GM19043 (cell line): Measurements from ENCODE around the gene LRRC46.

ENCODE experiments used
- ATAC-seq: cut with Tn5 transposase; IDR thresholded peaks from one replicate; pipeline ENCODE4 v1.9.1; 2021; ENCODE audit warnings: low read depth; ENCODE audit not compliant: unreplicated experiment

Gene LRRC46

DNA sequence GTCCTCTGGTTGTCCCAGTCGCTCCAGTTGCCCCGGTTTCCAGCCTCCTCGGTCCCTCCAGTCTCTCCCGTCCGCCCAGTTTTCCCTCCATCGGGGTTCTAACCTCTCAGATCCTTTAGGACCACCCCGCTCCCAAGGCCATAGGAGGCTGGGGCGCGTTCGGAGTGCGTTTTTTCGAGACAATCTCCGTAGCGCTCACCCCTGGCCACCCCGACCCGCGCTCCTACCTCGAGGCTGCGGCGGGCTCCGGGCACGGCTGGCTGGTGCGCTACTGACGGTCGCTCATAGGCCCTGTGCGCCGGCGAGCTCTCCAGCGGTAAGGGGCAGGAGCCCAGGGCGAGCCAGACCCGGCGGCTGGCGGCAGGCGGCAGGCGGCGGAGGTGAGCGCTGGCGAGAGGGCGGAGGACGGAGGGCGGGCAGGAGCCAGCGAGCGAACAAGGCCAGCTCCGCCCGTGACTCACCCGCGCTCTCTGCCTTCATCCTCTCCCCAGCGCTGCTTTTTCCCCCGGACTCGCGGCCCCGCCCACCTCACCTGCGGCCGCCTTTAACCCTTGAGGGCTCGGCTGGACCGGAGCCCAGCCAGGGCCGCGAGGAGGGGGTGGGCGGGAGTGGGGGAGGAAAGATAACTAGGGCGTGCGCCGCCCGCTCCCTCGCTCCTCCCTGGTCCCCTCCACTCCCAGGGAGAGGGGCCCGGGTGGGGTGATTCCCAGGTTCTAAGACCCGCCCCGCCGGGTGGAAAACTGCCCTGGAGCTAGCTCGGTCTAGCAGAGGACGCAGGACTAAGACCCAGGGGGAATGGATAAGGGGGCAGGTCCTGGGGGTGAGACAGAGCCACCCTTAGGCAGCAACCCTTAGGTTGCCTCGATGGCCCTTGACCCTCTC, 19.5 kb downstream of the LRRC46 start, which contains the start of gene SP6:
TSS of gene SP6 (minus strand) at position 472 of the 882 bp plus-strand sequence. CDS start 2,734 bp downstream, outside the sequence.
- ATAC-seq: no peak

- no peak for ATAC-seq
These were observed 20.3 kb downstream of the LRRC46 start for GRCh38 chr17:47851764-47852112.

GRCh38 chr17:47852113-47852949, 20.9 kb downstream of the LRRC46 start:
- ATAC-seq: no peak

DNA sequence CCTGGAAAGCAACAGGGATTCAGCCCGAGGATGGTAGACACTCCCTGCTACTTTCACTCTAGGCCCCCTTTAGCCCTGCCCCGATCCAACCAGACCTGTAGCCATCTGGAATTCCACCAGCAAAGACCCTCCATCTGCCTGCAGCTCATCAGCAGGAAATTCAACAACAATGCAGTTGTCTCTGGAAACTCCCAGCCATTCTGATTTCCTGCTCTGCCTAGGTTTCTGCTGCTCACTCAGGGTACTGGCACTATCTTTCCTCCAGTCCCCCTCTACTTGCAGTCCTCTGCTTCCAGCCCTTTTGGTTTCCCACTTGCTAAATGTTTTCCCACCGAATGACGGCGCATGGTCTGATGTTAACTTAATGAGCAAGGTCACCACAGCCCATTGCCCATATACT, 22.1 kb downstream of the LRRC46 start:
- no peak for ATAC-seq

DNA sequence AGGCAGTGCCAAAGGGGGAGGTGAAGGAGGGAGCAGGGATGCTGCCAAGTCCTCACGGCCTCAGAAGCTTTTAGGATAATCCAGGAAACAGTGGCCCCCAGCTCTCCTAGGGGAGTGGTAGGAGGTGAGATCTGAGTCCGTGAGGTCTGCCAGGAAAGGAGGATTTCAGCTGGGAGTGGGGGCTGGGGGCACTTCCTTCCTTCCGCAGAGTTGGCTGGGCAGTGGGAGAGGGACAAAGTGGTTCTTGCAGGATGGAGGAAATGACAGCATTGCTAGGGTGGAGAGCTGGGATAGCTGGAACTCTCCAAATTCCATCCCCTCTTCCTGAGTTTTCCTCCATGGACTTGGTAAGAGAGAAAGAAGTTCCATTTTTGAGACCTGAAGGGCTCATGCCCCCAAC, 24.3 kb downstream of the LRRC46 start:
- no peak for ATAC-seq

- ATAC-seq: no peak
These were observed 25.4 kb downstream of the LRRC46 start for GRCh38 chr17:47856830-47857229.

DNA sequence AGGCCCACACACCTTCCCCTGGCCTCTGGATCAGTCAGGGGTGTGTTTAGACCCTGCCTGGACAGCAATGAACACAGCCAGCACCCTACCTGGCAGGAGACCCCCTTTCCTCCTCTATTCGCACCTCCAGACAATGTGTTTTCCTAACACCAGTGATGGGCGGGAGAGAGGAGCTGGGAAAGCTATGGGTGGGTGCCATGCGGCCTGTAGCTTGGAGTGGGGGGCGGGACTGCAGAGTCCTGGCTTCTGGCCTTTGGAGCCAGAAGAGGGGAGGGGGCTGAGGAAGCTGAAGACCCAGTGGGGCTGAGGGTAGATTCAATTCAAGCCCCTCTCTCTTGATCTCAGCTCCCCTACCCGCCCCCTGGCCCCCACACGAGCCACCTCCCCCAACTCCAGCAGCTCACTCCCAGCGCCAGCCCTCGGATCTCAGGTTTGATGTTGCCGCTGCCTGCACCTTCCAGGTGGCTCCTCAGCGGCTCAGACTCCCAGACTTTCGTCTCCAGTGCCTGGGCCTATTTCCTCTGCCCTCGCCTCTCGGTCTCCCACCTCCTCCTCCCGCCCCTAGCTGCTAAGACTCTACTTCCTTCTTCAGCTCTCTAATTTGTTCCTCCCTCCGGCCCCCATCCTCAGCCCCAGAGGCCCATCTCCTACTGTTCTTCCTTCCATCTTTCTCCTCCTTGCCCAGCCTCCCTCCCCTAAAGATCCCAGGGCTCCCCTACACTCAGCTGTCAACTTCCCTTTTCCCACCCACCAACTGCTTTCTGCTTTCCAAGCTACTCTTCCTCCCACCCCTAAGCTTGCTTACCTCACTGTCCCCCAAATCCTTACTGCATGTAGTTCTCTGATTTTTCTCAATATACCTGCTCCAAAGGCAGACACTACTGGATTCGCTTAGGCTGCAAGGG, 26.3 kb downstream of the LRRC46 start:
- ATAC-seq: no peak

DNA sequence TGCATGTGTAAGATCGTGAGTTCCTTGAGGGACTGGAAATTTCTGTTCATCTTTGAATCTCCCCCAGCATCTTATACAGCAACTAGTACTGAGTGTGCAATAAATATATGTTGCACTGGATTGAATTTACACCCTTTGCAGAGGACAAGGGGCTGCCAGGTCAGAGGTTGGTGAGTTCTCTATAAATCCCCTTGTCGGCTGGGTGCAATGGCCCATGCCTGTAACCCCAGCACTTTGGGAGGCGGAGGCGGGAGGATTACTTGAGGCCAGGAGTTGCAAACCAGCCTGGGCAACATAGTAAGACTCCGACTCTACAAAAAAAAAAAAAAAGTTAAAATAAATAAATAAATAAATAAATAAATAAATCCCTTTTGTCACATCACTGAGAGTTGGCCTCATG, 28.9 kb downstream of the LRRC46 start:
- ATAC-seq: no peak

- no peak for ATAC-seq
These were observed 31.4 kb downstream of the LRRC46 start for GRCh38 chr17:47862621-47863440.

GRCh38 chr17:47864791-47865216, 33.3 kb downstream of the LRRC46 start:
- ATAC-seq: no peak

DNA sequence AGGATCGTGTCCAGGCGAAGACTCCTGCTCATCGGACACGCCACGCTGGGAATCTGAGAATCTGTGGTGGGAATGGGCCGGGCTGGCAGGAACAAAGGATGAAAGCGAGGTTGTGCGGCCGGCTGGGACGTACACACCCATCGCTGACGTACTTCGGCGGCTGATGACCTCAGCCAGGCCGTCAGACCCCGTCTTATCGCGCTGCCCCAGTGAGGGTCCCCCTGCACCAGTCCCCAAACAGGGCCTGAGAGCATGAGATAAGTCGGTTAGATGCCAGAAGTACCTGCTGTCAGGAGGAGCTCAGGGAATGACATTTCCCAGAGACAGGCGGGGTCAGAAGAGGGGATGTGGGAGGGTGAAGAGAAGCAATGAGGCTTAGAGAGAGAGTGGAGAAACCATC, 35.5 kb downstream of the LRRC46 start:
- no peak for ATAC-seq

DNA sequence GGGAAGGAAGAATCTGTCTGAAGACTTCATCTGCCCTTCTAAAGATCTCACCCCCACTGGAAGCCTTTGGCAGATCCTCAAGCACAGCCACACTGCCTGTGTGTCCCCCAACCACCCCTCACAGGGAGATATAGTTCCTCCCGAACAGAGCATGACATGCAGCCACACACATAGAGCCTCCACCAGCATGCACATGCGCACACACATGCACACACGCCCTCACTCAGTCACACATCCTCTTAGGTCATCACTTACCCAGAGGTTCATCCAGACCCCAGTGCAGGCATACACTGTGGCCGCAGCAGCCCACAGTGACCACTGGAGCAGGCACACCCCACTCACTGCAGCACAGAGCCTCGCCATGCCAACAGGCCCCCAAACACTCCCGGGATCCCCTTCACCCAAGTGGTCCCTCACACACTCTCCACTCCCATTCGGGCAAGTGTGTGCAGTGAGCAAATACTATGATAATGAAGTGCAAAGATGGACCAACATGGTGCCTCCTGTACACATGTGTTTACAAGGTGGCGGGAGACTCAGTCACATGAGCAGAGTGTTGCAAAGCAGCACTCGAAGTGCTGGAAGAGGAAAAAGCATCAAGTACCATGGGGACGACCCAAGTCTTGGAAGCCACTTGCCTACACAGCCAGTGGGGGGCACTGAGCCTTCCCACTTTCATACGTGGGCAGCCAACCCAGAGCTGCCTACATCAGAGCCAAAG, 36.5 kb downstream of the LRRC46 start:
- no peak for ATAC-seq

- ATAC-seq: no peak
These were observed 37.6 kb downstream of the LRRC46 start for GRCh38 chr17:47869114-47869513.

DNA sequence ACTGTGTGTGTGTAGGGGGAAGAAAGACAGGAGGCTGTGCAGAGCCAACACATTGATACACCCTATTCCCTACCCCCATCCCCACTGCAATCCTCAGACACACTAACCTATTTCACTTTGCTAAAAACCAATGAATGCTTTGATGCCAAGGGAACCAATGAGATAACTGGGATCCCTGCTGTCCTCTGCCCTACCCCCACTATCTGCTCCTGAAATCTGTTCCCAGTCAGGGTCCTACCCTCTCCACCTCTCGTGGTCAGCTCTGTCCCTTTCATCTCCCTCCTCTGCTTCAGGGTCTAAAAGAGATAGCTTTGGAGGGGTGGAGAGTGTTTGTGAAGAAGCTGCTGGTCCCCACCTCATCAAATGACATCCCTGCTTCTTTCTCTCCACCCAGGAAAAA, 38.6 kb downstream of the LRRC46 start:
- no peak for ATAC-seq

DNA sequence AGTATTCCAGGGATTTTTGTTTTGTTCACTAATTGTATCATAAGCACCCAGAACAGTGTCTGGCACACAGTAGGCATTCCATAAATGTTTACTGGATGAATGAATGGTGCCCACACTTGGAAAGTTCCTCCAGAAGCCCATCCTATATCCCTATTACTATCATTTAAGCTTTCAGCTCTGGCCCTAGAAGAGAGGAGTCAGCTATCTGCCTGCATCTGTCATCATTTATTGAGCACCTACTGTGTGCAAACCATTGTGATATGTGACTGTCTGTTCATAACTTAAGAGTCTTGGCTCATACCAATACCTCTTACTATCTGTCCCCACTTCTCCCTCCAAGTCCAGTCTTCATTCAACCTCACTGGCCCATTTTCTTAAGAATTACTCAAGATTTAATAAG, 39.6 kb downstream of the LRRC46 start:
- ATAC-seq: no peak

GRCh38 chr17:47872019-47872650, 40.7 kb downstream of the LRRC46 start:
- no peak for ATAC-seq

GRCh38 chr17:47872651-47873161, 41.2 kb downstream of the LRRC46 start:
- no peak for ATAC-seq
